Stimulated activated CD4-positive, alpha-beta T cell treated with anti-CD3 and anti-CD28 coated beads, Interleukin-12 subunit alpha, Interleukin-12 subunit beta, amount 100 ng/mL, for 24 hours (primary cell): ENCODE data around the gene CSN1S1.

Experiments used
- DNase-seq, 2 experiments: peaks; one replicate each; pipeline ENCODE4 v3.0.0-alpha.2; 2020; ENCODE audit warnings: low read depth in 2 of 2

Gene CSN1S1

DNA sequence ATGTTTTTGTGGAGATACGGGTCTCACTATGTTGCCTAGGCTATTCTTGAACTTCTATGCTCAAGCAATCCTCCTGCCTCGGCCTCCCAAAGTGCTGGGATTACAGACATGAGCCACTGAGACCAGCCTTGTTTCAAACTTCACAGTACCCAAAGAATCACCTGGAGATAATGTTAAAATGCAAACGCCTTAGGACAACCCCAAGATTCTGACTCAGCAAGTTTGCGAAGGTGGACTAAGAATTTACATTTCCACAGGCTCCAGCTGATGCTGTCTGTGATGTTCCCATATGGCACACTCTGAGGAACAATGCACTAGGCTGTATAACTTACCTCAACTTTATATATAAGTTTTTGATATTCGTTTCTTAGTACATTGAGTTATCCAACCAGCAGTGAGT, 63.9 kb downstream of the CSN1S1 start:
- DNase-seq = no peak

DNA sequence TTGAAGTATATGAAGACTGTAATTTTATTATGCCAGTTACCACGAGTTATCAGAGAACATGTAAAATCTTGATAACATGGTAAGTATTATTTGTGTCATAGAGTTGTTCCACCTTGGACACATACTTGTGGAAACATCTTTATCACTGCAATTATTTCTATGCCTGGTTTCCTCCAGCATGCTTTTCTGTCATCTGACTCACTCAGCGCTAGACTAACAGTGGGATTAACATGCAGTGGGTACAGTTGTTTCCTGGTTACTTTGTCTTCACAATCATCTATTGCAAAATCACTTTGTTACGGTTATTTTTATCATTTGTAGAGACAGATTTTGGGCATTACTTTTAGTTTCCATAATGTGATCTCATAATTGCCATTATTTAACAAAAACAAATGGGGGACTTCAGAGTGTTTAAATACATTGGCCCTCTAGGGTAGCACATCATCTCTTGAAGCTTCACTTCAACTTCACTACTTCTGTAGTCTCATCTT, 64.7 kb downstream of the CSN1S1 start, which contains the start of gene STATH:
Gene STATH (plus strand): TSS at position 441 of the 491 bp plus-strand sequence. CDS start 2,472 bp downstream, outside the sequence.
- no peak for DNase-seq
